Kidney epithelial cell (primary cell): ENCODE results near the gene ZNF518A. TPM values are rescaled to one million over a fixed set of nuclear protein-coding genes. Genes with fewer than 3 reads are reported as not detected.

Source experiments
- DNase-seq: peaks from one replicate; pipeline ENCODE4 v3.0.0-alpha.2; 2010; ENCODE audit warnings: low read depth
- H3K27me3 ChIP-seq: 2 replicates; pipeline ENCODE4 v1.6.0; 2011; ENCODE audit warnings: low read length; ENCODE audit not compliant: control insufficient read depth, insufficient read depth
- H3K36me3 ChIP-seq: 2 replicates; pipeline ENCODE4 v1.5.1; 2011; ENCODE audit warnings: low read length; ENCODE audit not compliant: control insufficient read depth, insufficient read depth
- H3K4me3 ChIP-seq: 2 replicates; pipeline ENCODE4 v1.5.1; 2011; ENCODE audit warnings: low read depth, mild to moderate bottlenecking, control low read depth, low read length
- CTCF ChIP-seq: IDR thresholded peaks from 2 replicates; pipeline ENCODE4 v1.5.1; 2011; ENCODE audit warnings: mild to moderate bottlenecking, moderate library complexity, low read length, control low read depth, inconsistent platforms; ENCODE audit not compliant: insufficient read depth, poor library complexity, severe bottlenecking
- total RNA-seq: library from RNA; depleted of rRNA; stranded (reverse); fragments of >200 nt; gene quantifications from 2 replicates; pipeline ENCODE4 v1.2.3, GENCODE V29; 2015

ZNF518A gene
- total RNA-seq: 15.5 and 15.9 TPM in 2 replicates

DNA sequence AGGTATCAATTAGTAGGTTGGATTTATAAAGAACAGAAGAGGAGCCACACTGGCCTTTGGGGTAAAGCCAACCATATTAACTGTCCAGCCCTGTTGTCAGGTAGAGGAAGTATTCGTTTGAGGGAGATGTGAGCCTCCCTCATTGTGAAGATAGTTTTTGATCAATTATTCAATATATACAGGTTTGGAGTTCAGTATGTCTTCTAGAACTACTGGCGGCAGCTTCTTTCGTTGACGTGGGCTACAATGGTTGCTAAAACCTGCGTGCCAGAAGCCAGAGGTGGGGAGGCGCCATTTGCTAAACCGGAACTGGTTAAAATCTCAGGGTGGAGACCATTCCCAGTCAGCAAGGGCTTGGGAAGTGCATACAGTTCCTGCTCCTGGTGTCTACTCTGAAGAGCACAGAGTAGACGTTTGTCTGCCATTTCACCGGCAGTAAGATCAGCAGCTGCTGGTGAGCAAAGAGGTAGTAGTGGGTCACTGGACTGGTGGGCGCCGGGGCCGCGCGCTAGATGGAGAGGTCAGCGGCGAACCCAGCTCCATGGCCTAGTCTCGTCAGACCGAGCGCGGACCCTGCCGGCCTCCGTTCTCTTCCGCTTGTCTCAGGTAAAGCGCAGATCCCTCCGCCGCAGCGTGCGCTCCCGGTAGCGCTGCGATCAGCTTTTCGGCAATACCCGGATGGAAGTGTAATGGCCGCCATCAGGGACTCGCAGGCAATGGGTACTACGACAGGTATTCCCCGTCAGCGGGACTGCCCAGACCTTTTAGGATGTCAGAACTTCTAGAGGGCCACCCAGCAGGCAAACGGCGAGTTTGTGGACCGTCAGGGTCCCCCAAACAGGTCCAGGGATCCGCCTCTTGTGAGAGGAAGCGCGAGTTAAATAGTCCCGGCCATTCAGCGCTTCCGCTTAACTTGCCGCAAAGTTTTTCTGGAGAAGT lies at the start of gene ZNF518A:
TSS of gene ZNF518A (plus strand) at position 911 of the 939 bp plus-strand sequence. CDS start 26,026 bp downstream, outside the sequence.
- DNase-seq: peak; percentile 75
- H3K36me3 ChIP-seq: no peaks in the 10 kb centered on the region
- TF ChIP-seq CTCF: no peak
- H3K27me3 ChIP-seq: no peaks in the 10 kb centered on the region
- H3K4me3 ChIP-seq: peak within 1 kb of the TSS; percentile 82

- TF ChIP-seq CTCF: no peak
- H3K4me3 ChIP-seq: no peak overlapping the region
These were observed 47.9 kb upstream of the ZNF518A start for GRCh38 chr10:96082153-96082552.

DNA sequence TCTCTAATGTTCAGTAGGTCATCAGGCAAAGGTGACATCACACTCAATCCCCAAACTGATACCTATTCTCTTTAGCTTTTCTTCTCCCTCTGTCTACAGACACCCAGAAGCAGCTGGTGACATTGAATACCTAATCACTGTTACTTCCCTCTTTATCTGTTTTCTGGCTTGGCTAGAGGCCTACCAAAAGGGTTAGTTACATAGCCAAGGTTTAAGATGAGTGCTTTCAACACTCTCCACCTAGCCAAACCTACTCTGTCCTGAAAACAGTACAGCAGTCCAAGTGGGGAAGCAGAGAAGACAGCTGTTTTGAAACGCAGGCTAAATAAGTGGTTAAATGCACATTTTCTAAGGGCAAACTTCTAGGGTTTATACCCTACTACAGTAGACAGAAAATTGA lies 47.3 kb upstream of the ZNF518A start:
- TF ChIP-seq CTCF: no peak
- no peaks in the 10 kb centered on the region for H3K27me3 ChIP-seq
- DNase-seq: no peak
- H3K4me3 ChIP-seq: no peak overlapping the region
- H3K36me3 ChIP-seq: no peaks in the 10 kb centered on the region

More at GRCh38 chr10:96082153-96082552, 47.9 kb upstream of the ZNF518A start:
- no peaks in the 10 kb centered on the region for H3K36me3 ChIP-seq
- H3K27me3 ChIP-seq: no peaks in the 10 kb centered on the region
- no peak for DNase-seq

DNA sequence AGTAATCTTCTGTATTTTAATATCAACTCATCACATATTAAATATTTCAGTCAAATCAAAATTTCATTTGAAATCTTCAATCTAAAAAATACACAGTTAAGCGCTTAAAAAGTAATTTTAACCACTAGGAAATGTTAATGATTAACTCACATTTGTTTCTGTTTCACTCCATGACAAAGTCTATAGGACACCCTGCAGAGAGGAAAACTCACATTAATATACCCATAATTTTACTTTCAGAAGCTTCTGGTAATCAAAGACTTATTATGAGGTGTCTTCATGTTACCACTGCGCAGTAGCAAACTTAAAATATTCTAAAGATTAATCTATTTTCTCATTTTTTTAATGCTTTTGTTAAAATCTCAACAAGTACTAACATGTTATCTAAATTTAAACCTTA lies 41.0 kb upstream of the ZNF518A start:
- H3K4me3 ChIP-seq: peak overlapping the region; percentile 92

GRCh38 chr10:96089670-96090462 lies 40.2 kb upstream of the ZNF518A start:
- Histone ChIP-seq H3K4me3 (peak overlapping the region; percentile 92), H3K27me3 (no peaks in the 10 kb centered on the region), H3K36me3 (no peaks in the 10 kb centered on the region)
- no peak for TF ChIP-seq CTCF
- DNase-seq: peak; percentile 67

More for the DNA sequence above, 41.0 kb upstream of the ZNF518A start:
- no peak for DNase-seq
- Histone ChIP-seq H3K27me3 (no peaks in the 10 kb centered on the region), H3K36me3 (no peaks in the 10 kb centered on the region)
- TF ChIP-seq CTCF: no peak
